H1 (cell line): ENCODE results near the gene ADAM12. TPM values are rescaled to one million over a fixed set of nuclear protein-coding genes. Genes with fewer than 3 reads are reported as not detected.

ENCODE experiments used
- CTCF ChIA-PET: fragments of 300-600 bp; sonication (Branson Sonifier 250); formaldehyde crosslinking; loops from one replicate; lab custom pipeline; 2021; ENCODE audit not compliant: partially characterized antibody; lab: Charles Lee
- POLR2A ChIA-PET: fragments of 300-600 bp; sonication (Branson Sonifier 250); formaldehyde crosslinking; loops from one replicate; lab custom pipeline; 2021; ENCODE audit warnings: inconsistent platforms; ENCODE audit not compliant: partially characterized antibody; lab: Charles Lee
- DNase-seq, 2 experiments: peaks; one replicate each; pipeline versions ENCODE4 v3.0.0 to v3.0.0-alpha.2; 2010 to 2022; ENCODE audit warnings: low spot score in 2 of 2, low read depth in 1 of 2, mixed read lengths in 1 of 2
- FAIRE-seq: peaks from 2 replicates; lab custom pipeline; 2011; peaks lifted over from hg19 to GRCh38; lab: Jason Lieb, UNC
- H2AFZ ChIP-seq: 2 replicates; pipeline ENCODE4 v1.8.1; 2012; ENCODE audit warnings: low read length, inconsistent platforms
- H2AK5ac ChIP-seq: 2 replicates; pipeline ENCODE4 v1.6.1; 2013; ENCODE audit warnings: low read depth, low read length
- H2BK120ac ChIP-seq: replicated peaks from 2 replicates; pipeline ENCODE3; 2013; ENCODE audit warnings: low read depth, low read length, inconsistent platforms
- H2BK12ac ChIP-seq: 2 replicates; pipeline ENCODE4 v1.6.1; 2013; ENCODE audit warnings: low read depth, low read length
- H2BK15ac ChIP-seq: 2 replicates; pipeline ENCODE4 v1.6.1; 2013; ENCODE audit warnings: low read length
- H2BK20ac ChIP-seq: 2 replicates; pipeline ENCODE4 v1.6.1; 2013; ENCODE audit warnings: low read length
- H2BK5ac ChIP-seq: 2 replicates; pipeline ENCODE4 v1.6.1; 2013; ENCODE audit warnings: low read depth, low read length
- H3K14ac ChIP-seq: 2 replicates; pipeline ENCODE4 v1.6.1; 2013; ENCODE audit warnings: inconsistent platforms; ENCODE audit not compliant: insufficient read length
- H3K18ac ChIP-seq: 2 replicates; pipeline ENCODE4 v1.6.1; 2013; ENCODE audit warnings: low read length; ENCODE audit errors: extremely low read depth
- H3K23ac ChIP-seq: 2 replicates; pipeline ENCODE4 v1.6.1; 2013; ENCODE audit warnings: inconsistent platforms; ENCODE audit not compliant: insufficient read length
- H3K23me2 ChIP-seq: 2 replicates; pipeline ENCODE4 v1.6.1; 2013; ENCODE audit warnings: low read depth, low read length
- H3K27ac ChIP-seq: 2 replicates; pipeline ENCODE4 v1.6.1; 2011; ENCODE audit warnings: low read depth, low read length, inconsistent platforms
- H3K27me3 ChIP-seq, 4 experiments: replicated peaks in 1 of 4; 1 replicate in 1 of 4; 2 replicates in 3 of 4; pipeline versions ENCODE4 v1.6.1 to v1.8.1; 2011 to 2013; ENCODE audit warnings: low read length in 3 of 4, mild to moderate bottlenecking in 3 of 4, inconsistent platforms in 2 of 4, mixed read lengths in 2 of 4, moderate library complexity in 1 of 4; ENCODE audit not compliant: control insufficient read depth in 3 of 4, insufficient read depth in 3 of 4; ENCODE audit errors: extremely low read depth in 1 of 4
- H3K36me3 ChIP-seq, 4 experiments: 2 replicates each; pipeline versions ENCODE4 v1.6.1 to v1.8.1; 2011 to 2013; ENCODE audit warnings: mild to moderate bottlenecking in 4 of 4, low read length in 3 of 4, moderate library complexity in 2 of 4, control low read depth in 1 of 4, inconsistent platforms in 1 of 4; ENCODE audit not compliant: insufficient read depth in 4 of 4, control insufficient read depth in 2 of 4
- H3K4ac ChIP-seq: replicated peaks from 2 replicates; pipeline ENCODE3; 2013; ENCODE audit warnings: low read length, low read depth, mixed read lengths, inconsistent platforms; ENCODE audit not compliant: insufficient read length
- H3K4me1 ChIP-seq, 4 experiments: replicated peaks in 1 of 4; 1 replicate in 1 of 4; 2 replicates in 3 of 4; pipeline versions ENCODE4 v1.6.1 to v1.8.1; 2011 to 2013; ENCODE audit warnings: low read length in 3 of 4, inconsistent platforms in 2 of 4, mixed read lengths in 1 of 4; ENCODE audit not compliant: insufficient read depth in 4 of 4, control insufficient read depth in 3 of 4
- H3K4me2 ChIP-seq, 2 experiments: 2 replicates each; pipeline versions ENCODE4 v1.6.1 to v1.8.1; 2011 to 2013; ENCODE audit warnings: low read depth in 2 of 2, low read length in 2 of 2, control low read depth in 1 of 2, inconsistent platforms in 1 of 2, mild to moderate bottlenecking in 1 of 2; ENCODE audit not compliant: insufficient read depth in 1 of 2
- H3K4me3 ChIP-seq, 4 experiments: fragments of 200-600, 300-600 bp in 1 of 4; sonication (generic), shearing (Covaris generic), sonication (Bioruptor Twin) in 1 of 4; 2 replicates each; pipeline versions ENCODE4 v1.5.1 to v1.8.1; 2011 to 2016; ENCODE audit warnings: low read length in 4 of 4, low read depth in 3 of 4, control low read depth in 2 of 4, inconsistent platforms in 2 of 4, mild to moderate bottlenecking in 2 of 4, mixed read lengths in 1 of 4, moderate library complexity in 1 of 4; ENCODE audit not compliant: insufficient read depth in 2 of 4; ENCODE audit errors: extremely low read depth in 1 of 4
- H3K56ac ChIP-seq: replicated peaks from 2 replicates; pipeline ENCODE3; 2013; ENCODE audit warnings: low read depth, mild to moderate bottlenecking, mixed read lengths, low read length, inconsistent platforms; ENCODE audit not compliant: insufficient read length
- H3K79me1 ChIP-seq: 2 replicates; pipeline ENCODE4 v1.6.1; 2013; ENCODE audit warnings: low read depth, low read length, control low read depth
- H3K79me2 ChIP-seq, 2 experiments: 2 replicates each; pipeline versions ENCODE4 v1.6.1 to v1.8.1; 2012 to 2013; ENCODE audit warnings: low read length in 2 of 2, mild to moderate bottlenecking in 2 of 2, inconsistent platforms in 1 of 2; ENCODE audit not compliant: insufficient read depth in 2 of 2, control insufficient read depth in 1 of 2
- H3K9ac ChIP-seq, 4 experiments: replicated peaks in 1 of 4; 1 replicate in 1 of 4; 2 replicates in 3 of 4; pipeline versions ENCODE4 v1.6.1 to v1.8.1; 2011 to 2013; ENCODE audit warnings: low read depth in 3 of 4, low read length in 3 of 4, control low read depth in 2 of 4, mild to moderate bottlenecking in 2 of 4, moderate library complexity in 2 of 4, inconsistent platforms in 1 of 4; ENCODE audit errors: extremely low read depth in 1 of 4
- H3K9me3 ChIP-seq, 2 experiments: 2 replicates each; pipeline versions ENCODE4 v1.6.1 to v1.8.1; 2012 to 2013; ENCODE audit warnings: mild to moderate bottlenecking in 2 of 2, moderate library complexity in 2 of 2, control low read depth in 1 of 2, inconsistent platforms in 1 of 2, low read depth in 1 of 2, low read length in 1 of 2, mixed read lengths in 1 of 2; ENCODE audit not compliant: insufficient read depth in 2 of 2
- H4K20me1 ChIP-seq, 2 experiments: replicated peaks in 1 of 2; 2 replicates each; pipeline versions ENCODE3 to v1.8.1; 2011 to 2013; ENCODE audit warnings: inconsistent platforms in 2 of 2, low read length in 2 of 2, mild to moderate bottlenecking in 1 of 2; ENCODE audit not compliant: insufficient read depth in 2 of 2, control insufficient read depth in 1 of 2
- H4K5ac ChIP-seq: 2 replicates; pipeline ENCODE4 v1.6.1; 2013; ENCODE audit warnings: low read length, low read depth, mixed read lengths, inconsistent platforms; ENCODE audit not compliant: insufficient read length
- H4K8ac ChIP-seq: 2 replicates; pipeline ENCODE4 v1.8.0; 2013; ENCODE audit warnings: mild to moderate bottlenecking, moderate library complexity, low read length, inconsistent platforms; ENCODE audit not compliant: insufficient read depth; ENCODE audit errors: extremely low read depth
- H4K91ac ChIP-seq: replicated peaks from 2 replicates; pipeline ENCODE3; 2013; ENCODE audit warnings: low read length, mixed read lengths, inconsistent platforms; ENCODE audit not compliant: insufficient read length
- CBX5 ChIP-seq: fragments of 300-800, 300-1000 bp; sonication (generic); IDR thresholded peaks from 2 replicates; pipeline ENCODE4 v1.7.1; 2016; ENCODE audit warnings: antibody characterized with exemption, low read length, low read depth
- CBX8 ChIP-seq: fragments of 300-800, 300-1000 bp; sonication (generic); IDR thresholded peaks from 2 replicates; pipeline ENCODE4 v1.7.1; 2016; ENCODE audit warnings: low read depth, low read length, borderline replicate concordance
- CREB1 ChIP-seq: IDR thresholded peaks from 2 replicates; pipeline ENCODE4 v1.6.1; 2012; ENCODE audit warnings: inconsistent platforms
- CTBP2 ChIP-seq: IDR thresholded peaks from 2 replicates; pipeline ENCODE4 v1.7.0; 2011; ENCODE audit warnings: borderline replicate concordance, mild to moderate bottlenecking, moderate library complexity, mixed read lengths, low read length; ENCODE audit not compliant: insufficient read depth, insufficient read length
- KDM4A ChIP-seq: IDR thresholded peaks from one replicate; pipeline ENCODE4 v1.7.1; 2012; ENCODE audit warnings: low read depth, mild to moderate bottlenecking, moderate library complexity, low read length, inconsistent platforms; ENCODE audit not compliant: severe bottlenecking
- KDM5A ChIP-seq: fragments of 200-600 bp; IDR thresholded peaks from 2 replicates; pipeline ENCODE4 v1.7.1; 2012; ENCODE audit warnings: mild to moderate bottlenecking, low read length, inconsistent platforms, mixed read lengths
- NRF1 ChIP-seq: IDR thresholded peaks from 2 replicates; pipeline ENCODE4 v1.6.1; 2011; ENCODE audit warnings: mild to moderate bottlenecking, low read depth, low read length, improper control_type of control experiment
- POLR2A ChIP-seq, 2 experiments: IDR thresholded peaks; 1 replicate in 1 of 2; 2 replicates in 1 of 2; pipeline ENCODE4 v1.6.1; 2011; ENCODE audit warnings: low read depth in 2 of 2, low read length in 2 of 2, mild to moderate bottlenecking in 2 of 2; ENCODE audit errors: control extremely low read depth in 1 of 2
- RFX5 ChIP-seq: IDR thresholded peaks from 2 replicates; pipeline ENCODE4 v1.6.1; 2011; ENCODE audit warnings: low read depth, low read length, improper control_type of control experiment, borderline replicate concordance
- SIX5 ChIP-seq: IDR thresholded peaks from 2 replicates; pipeline ENCODE4 v1.6.1; 2011; ENCODE audit warnings: mild to moderate bottlenecking, low read depth, low read length
- TAF7 ChIP-seq: optimal IDR thresholded peaks from 2 replicates; pipeline ENCODE3; 2011; ENCODE audit warnings: low read depth, mild to moderate bottlenecking, inconsistent platforms, low read length, moderate library complexity, borderline replicate concordance
- TEAD4 ChIP-seq: IDR thresholded peaks from 2 replicates; pipeline ENCODE4 v1.6.1; 2012; ENCODE audit warnings: low read depth, low read length, inconsistent platforms, mixed read lengths
- WGBS, 2 experiments: shearing (Covaris generic) in 1 of 2; methylation state at CpG; one replicate each; pipeline versions ENCODE4 v1.1.6 to v1.1.7; 2013 to 2015; ENCODE audit warnings: low lambda C conversion rate in 2 of 2, mixed read lengths in 2 of 2, inconsistent platforms in 1 of 2, low coverage in 1 of 2, missing lambda C conversion rate in 1 of 2; ENCODE audit not compliant: insufficient replicate concordance in 2 of 2, insufficient coverage in 1 of 2, insufficient read length in 1 of 2; ENCODE audit errors: extremely low coverage in 1 of 2, missing lambda C conversion rate in 1 of 2; 5-methylcytosine and 5-hydroxymethylcytosine counted together
- polyA plus RNA-seq, 7 experiments: library from polyadenylated mRNA; depleted of rRNA in 3 of 7; stranded (reverse) in 5 of 7; unstranded in 2 of 7; fragments of >200 nt in 5 of 7; fragments of 200-250 nt in 2 of 7; gene quantifications; 1 replicate in 5 of 7; 2 replicates in 1 of 7; 4 replicates in 1 of 7; pipeline versions ENCODE4 v1.2.1 to v1.2.3, GENCODE V29; 2011 to 2013; ENCODE audit warnings: missing spikeins in 2 of 7, mixed read lengths in 2 of 7
- total RNA-seq: library from RNA; stranded (reverse); fragmentation: NEBNext Ultra II Directional; extraction: Animal tissue kit (Norgen Biotek cat#: 25700); gene quantifications from 2 replicates; pipeline ENCODE4 v1.2.1, GENCODE V29; 2021

ADAM12 gene
- total and polyA plus RNA-seq, 2 of the 8 experiments (the other 6 are each of a cell fraction or from before 2014, with no cell fraction given), result 0.07 to 0.17 TPM

DNA sequence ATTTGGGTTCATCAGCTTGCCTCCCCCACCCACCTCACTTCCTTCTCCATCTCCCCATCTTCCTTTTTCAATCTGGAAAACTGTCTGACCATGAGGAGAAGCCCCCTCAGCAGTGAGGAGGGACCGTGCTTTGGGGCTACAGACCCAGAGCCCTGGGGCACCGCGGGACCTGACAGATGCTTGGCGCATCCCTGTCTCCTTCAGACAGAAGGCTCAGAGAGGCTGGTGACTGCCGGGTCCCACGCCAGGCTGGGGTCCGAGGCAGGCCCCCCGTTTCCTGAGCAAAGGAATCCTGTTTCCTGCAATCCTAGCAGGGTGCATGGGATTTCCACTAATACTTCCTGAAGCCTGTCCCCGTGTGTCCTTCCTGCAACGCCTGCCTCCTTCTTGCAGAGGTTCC lies 344.9 kb downstream of the ADAM12 start:
- no peak overlapping the region for H2BK12ac ChIP-seq
- H4K5ac ChIP-seq, result no peak overlapping the region
- H2BK120ac ChIP-seq, result no peak overlapping the region
- H3K56ac ChIP-seq, result no peak overlapping the region
- no peak overlapping the region for H3K14ac ChIP-seq
- H3K27ac ChIP-seq, result no peak overlapping the region
- no peak overlapping the region for H4K91ac ChIP-seq
- ChIA-PET POLR2A (no interaction called here), CTCF (no interaction called here)
- H2BK5ac ChIP-seq, result no peak overlapping the region
- no peak overlapping the region for H2AFZ ChIP-seq
- no peak overlapping the region for H3K9ac ChIP-seq
- no peaks in the 10 kb centered on the region for H3K23me2 ChIP-seq
- no peaks in the 10 kb centered on the region for H3K79me1 ChIP-seq
- H2BK20ac ChIP-seq, result no peak overlapping the region
- no peaks in the 10 kb centered on the region for H4K20me1 ChIP-seq
- no peak for DNase-seq
- H2BK15ac ChIP-seq, result no peak overlapping the region
- WGBS, 2 experiments, result 95% methylated on average over 10 of the region's 10 CpGs; no CpG with 5 or more reads in 1 of the 2 experiments
- TF ChIP-seq NRF1 (no peak), RFX5 (no peak), POLR2A (IDR thresholded peaks at IDR 0.05; ENCODE audit: control extremely low read depth in 1 of 2, low read depth in 2 of 2, low read length in 2 of 2) (no peak), CBX5 (no peak), SIX5 (no peak), CTBP2 (no peak), CREB1 (no peak), TEAD4 (no peak), TAF7 (no peak), KDM4A (no peak), KDM5A (no peak), CBX8 (no peak)
- no peaks in the 10 kb centered on the region for H3K36me3 ChIP-seq
- H3K79me2 ChIP-seq, result no peaks in the 10 kb centered on the region
- H2AK5ac ChIP-seq, result no peak overlapping the region
- H3K23ac ChIP-seq, result no peak overlapping the region
- no peaks in the 10 kb centered on the region for H3K9me3 ChIP-seq
- peaks cover 0 to 4% (median 1%) of the 10 kb centered on the region in 4 experiments; a peak in 5 of 7 replicates for H3K4me1 ChIP-seq
- FAIRE-seq, result no peak
- no peaks in the 10 kb centered on the region for H3K27me3 ChIP-seq
- H3K4me2 ChIP-seq, result no peak overlapping the region
- H3K4ac ChIP-seq, result no peak overlapping the region
- H3K4me3 ChIP-seq, result no peak overlapping the region
- no peak overlapping the region for H3K18ac ChIP-seq
- H4K8ac ChIP-seq, result peak overlapping the region; percentile 17; the same call in 1 of the 2 replicates
